HTERT RPE-1 (cell line): ENCODE results near the gene ASB6.
"Not testable (repeated sequence)": the region's sequence is repeated elsewhere in the genome, so short reads cannot be mapped to it uniquely, and the experiment has no call there.

Experiments used
- in situ Hi-C: fragments of 300-500 bp; cut with MboI; formaldehyde crosslinking; loops from 4 replicates; pipeline ENCODE4 v1.14.3; 2020; ENCODE audit warnings: low sequenced_read_pairs

Gene ASB6

DNA sequence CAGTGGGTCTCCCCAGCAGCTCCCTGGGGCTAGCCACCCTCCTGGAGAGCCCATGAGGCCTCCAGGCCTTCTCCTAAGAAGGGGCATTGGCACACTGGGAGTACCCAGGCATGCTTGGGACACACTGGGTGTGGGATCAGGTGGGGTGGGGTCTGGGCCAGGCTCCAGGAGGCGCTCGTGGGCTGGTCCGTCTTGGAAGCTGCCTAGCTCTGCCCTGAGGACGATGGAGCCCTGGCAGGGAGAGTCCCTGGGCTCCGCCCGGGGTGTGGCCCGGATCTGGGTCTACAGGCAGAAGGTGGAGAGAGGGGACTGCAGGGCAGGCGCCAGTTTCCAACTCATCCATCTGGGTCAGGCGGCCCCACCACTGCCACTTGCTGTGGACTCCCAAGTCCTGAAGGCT is 25.9 kb upstream of the ASB6 start:
- in situ Hi-C loops = no loop called here

DNA sequence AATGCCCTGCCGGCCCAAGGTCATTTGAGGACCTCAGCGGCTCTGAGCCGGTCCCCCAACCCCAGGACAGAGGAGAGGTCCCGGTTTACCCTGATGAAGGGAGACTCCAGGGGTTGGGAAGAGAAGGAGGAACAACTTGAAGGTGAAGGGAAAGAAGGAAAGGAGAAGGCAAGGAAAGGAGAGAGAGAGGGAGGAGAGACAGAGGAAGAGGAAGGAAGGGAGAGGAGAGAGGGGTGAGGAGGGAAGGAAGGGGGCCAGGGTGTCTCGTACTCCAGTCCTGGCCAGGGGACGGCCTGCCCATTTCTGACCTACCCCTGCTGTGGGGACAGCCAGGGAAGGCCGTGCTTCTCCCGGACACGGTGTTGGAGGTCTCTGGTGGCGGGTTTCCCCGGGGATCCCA is 25.4 kb upstream of the ASB6 start:
- in situ Hi-C loops = no loop called here

DNA sequence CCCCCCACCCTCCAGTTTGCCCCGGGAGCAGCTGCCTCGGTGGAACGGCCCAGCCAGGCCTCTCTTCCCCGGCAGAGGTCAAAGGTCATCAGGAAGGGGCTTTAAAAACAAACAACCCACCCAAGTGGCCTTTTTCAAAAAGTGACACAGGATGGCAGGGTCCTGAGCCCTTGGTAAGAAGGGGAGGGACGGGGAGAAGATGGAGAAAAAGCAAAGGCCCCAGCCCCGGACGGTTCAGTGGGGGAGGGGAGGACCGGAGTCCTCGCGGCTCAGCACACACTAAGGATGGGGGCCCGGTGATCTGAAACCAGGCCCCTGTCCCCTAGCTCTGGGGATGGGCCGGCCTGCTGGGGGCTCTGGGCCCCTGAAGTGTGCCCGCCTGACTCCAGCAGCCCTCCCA is 24.6 kb upstream of the ASB6 start:
- in situ Hi-C loops = no loop called here

DNA sequence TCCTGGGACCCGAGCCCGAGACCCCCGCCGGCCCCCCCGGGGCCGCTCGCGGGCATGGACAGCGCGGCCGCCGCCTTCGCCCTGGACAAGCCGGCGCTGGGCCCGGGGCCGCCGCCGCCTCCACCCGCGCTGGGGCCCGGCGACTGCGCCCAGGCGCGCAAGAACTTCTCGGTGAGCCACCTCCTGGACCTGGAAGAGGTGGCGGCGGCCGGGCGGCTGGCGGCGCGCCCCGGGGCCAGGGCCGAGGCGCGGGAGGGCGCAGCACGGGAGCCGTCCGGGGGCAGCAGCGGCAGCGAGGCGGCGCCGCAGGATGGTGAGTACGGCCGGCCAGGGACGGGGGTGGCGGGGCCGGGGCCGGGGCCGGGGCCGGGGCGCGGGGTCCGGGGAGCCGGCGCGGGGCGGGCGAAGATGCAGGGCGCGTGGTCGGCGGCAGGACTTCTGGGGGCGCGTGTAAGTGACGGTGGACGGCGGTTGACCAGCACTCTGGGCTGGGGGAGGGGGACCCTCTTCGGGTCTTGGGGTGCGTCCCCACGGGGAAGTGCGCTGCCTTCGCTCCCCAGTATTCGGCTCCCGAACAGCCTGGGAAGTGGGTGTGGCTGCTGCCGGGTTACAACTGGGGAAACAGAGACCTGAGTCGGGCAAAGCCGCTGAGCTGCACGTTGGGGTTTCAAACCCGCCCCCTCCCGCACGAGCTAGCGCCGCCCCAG is 24.0 kb upstream of the ASB6 start:
- in situ Hi-C loops = no loop called here

DNA sequence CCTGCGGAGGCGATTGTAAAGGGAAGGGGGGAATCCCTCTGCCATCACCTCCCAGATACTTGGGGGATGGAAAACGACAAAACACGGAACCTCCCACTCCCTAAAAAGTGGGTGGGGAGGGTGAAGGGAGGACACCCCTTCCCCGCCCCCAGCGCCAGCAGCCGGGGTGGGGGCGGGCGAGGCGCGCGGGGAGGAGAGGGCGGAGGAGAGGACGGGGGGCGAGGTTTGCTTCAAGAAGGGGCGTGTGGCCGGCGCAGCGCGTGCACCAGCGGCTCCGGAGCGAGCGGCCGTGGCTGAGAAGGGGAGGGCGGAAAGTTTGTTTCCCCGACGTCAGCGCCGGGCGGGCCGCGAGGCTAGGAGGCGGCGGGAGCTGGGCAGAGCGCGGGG is 23.4 kb upstream of the ASB6 start, which contains the start of gene PRRX2:
Gene PRRX2, plus strand, starts transcription at position 259 of the 387 bp plus-strand sequence. CDS start 221 bp downstream, outside the sequence.
- in situ Hi-C loops = no loop called here

DNA sequence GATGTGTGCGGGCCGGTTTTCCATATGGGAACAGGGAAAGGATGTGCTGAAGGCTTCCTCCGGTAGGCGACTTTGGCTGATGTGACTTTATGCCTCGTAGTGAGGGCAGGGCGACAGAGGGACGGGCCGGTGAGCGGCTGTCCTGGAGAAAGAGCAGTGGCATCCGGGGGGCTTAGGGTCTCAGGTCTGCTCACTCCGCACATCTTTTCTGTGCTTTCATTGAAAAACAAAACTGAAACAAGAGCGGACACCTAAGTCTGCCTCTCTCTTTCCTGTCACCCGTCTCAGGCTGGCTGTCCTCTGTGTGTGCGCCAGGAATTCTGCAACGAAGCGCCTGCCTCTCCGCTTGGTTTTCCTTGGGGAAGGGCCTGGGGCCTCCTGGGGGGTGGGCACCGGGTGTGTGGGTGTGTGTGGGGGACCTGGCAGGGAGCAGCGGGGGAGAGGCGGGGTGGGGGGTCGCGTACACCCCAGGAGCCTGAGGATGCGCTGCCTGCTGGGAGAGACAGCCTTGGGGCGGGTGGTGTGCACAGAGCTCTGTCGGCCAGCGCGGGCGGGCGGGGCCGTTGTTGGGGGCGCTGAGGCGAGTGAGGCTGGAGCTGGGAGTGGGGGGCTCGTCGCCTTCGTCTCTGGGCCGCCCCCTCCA is 22.9 kb upstream of the ASB6 start:
- in situ Hi-C loops = no loop called here

DNA sequence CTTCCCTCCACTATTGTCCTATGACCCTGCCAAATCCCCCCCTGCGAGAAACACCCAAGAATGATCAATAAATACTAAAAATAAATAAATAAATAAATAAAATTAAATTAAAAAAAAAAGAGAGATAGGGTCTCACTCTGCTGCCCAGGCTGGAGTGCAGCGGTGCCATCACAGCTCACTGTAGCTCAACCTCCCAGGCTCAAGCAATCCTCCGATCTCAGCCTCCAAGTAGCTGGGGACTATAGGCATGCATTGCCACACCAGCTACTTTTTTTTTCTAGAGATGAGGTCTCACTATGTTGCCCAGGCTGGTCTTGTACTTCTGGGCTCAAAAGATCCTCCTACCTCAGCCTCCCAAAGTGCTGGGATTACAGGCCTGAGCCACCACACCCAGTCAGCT is 20.3 kb upstream of the ASB6 start:
- in situ Hi-C loops = not testable (repeated sequence)

DNA sequence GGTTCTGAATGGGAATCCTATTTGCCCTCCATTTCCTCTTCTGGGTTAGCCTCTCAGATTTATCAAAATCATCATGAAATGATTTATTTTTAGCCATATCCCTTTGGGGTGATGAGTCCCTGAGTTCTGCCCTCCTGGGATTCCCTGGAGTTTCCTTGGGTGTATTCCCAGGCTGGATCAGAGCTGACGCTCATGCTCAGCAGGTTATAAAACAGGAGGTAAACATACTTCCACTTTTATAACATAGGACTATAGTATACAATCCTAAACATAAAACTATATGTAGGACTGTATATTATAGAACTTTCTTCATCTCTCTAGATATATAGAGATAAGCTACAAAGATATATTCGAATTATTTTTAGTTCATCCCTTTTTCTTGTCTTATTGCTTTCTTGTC is 19.1 kb upstream of the ASB6 start:
- in situ Hi-C loops = no loop called here

DNA sequence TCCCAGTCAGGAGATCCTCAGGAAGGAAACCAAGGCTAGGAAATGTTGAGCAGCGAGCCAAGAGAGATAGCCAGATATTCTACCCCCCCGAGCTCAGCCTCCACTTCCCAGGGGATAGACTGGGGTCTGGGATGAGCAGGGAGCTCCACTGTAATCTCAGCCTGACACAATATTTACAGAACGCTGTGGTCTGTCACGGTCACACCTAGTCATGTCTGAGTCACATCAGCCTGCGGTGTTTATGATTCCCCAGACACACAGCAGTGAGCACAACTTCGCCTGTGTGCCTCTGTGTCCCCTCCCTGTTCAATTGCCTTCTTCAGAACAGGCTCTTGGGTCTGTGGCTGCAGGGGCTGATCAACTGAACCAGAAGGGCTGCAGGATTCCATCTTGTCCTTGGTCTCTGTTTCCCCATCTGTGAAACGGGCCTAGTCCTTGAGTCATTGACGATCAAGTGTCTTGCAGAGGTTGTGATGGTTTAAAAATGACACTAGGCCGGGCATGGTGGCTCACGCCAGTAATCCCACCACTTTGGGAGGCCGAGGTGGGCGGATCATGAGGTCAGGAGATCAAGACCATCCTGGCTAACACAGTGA is 14.9 kb upstream of the ASB6 start:
- in situ Hi-C loops = no loop called here

DNA sequence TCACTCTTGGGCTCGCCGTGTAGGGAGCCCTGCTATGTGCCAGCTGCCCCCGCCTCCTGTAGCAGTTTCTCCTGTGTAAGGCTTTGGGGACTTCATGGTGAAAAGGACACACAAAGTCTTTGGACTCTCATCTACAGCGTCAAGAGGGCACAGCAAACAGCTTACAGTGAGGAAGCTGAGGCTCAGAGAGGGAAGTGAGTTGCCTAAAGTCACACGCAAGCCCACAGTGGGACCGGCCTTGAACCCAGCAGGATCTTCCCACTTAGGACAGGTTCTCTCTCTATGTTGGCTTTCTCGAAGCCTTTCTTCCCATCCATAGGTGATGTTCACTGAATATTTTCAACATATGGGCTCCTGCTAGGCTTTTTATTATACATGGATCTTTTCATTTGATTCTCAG is 13.7 kb upstream of the ASB6 start:
- in situ Hi-C loops = no loop called here

DNA sequence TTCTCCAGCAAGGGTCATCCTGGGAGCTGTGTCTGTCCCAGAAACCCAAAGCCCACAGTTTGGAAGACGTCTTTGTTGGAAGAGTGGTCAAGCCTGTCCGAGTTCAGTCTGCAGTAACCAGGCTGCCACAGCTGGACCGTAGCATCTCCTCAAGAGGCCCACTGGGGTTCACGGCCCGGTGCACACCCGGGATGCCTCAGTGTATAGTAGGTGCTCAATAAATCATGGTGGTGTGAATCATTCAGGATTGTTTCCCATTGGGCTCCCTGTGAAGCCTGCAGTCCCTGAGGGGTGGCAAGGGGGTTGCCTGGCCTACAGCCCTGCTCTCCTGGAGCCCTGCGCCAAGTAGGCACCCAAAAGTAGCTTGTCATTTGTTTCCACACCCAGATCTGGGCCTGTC is 13.2 kb upstream of the ASB6 start:
- in situ Hi-C loops = no loop called here

DNA sequence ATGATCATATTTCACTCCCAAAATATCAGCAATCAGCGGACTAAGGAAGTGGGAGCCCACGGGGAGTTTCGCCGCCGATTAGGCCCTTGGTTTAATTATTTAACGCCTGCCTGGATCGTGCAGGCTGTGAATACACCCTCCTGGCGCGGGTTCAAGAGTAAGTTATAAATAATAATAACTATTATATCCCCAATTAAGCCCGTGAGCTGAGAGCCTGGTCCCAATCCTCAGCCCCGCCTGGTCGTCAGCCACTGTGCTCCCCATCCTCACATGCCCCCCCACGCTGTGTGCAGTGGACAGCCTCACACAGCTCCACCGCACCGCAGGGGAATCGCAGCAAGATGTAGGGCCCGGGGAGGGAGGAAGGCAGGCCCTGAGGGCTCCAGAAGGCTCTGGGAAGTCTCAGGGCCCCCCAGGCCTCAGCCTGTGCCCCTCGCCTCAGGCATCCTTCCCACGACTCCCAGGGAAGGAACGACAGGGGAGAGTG is 12.6 kb upstream of the ASB6 start:
- in situ Hi-C loops = no loop called here

DNA sequence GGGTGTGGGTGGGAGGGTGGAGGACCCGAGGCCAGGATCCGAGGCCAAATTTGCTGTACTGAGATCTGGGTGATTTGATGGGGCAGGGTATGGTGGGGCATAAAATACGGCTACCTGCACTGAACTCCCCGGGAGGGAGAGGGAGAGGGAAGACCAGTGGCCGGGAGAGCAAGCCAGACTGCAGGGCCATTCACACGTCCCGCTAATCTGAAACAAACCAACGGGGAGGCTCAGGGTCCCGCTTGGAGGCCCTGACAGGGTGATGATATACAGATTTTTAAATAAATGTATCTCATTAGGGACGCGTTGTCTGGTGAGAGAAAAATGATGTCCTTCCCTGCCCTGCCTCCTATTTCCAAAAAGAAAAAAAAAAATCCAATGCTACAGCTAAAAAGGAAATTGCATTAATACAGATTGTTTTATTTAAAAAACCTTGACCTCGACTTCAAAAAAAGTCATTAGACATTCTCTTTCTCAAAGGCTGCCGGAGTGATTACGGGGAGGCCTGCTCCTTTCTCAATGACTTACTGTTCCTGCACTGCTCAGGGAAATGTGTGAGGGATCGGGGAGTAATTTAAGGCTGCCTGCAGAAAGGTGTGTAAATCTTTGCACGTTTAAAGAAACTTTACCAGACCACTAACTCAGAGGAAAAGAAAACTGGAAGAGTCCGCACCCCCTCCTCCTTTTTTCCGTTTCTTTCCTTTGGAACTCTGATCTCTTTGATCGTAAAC is 12.0 kb upstream of the ASB6 start:
- in situ Hi-C loops = no loop called here

DNA sequence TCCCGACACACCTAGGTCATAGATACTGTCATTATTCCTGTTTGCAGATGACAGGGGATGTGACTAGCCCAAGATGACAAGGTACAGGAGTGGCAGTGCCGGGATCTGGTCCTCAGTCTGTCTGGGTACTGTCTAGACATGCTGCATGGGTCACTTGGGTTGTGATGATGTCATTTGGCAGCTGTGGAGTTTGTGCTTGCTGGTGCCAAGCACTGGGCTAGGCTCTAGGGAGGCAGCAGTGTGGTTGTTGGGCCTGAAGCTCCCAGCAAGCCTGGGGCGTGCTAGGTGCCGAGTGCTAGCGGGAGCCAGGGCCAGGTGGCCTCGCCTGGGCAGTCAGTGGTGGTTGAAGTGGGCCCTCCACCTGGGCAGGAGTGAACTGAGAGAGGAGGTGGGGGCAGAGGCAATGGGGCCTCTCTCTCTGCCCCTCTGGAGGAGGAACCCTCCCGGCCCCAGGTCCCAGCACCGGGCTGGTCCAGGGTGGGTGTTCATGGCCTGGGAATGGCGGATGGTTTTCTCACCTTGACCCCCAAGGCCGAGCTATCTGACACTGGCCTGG is 8.8 kb upstream of the ASB6 start:
- in situ Hi-C loops = no loop called here

DNA sequence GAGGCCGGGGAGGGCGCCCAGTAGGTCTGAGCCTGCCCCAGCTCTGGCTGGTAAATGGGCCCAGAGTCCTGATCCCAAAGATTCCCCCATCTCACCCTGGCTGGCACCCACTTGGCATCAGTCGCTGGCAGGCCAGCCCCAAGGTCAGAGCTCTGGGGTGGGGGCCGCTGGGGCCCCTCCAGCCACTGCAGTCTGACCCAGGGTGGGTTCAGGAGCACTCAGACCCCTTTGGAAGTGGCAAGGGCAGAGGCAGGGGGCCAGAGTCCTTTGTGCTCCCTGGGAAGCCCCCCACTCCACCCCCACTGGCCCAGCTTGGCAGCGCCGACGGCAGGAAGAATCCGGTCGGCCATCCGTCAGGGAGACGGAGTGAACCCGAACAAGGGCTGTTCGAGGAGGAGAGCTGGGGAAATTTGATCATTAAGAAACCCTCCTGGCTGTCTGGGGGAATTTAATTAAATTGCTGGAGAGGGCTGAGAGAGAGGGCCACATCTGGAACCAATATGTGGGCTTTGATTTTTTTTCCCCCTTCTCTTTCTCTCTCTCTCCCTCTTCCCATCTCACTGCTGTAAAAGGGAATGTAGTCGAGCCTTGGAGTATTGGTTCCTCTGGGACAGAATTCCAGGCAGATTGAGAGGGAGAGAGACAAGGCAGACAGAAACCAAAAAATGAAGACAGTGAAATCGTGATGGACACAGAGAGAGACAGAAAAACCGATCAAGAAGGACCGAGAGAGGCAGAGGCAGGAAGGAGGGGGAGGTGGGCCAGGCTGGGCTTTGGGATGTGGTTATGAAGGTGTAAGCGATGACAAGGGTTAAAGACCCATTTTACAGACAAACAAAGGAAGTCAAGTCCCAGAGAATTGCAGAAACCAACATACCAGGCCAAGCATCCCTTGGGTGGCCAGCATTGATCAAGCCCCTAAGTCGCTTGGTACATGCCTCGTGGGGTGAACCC is 8.1 kb upstream of the ASB6 start:
- in situ Hi-C loops = no loop called here

DNA sequence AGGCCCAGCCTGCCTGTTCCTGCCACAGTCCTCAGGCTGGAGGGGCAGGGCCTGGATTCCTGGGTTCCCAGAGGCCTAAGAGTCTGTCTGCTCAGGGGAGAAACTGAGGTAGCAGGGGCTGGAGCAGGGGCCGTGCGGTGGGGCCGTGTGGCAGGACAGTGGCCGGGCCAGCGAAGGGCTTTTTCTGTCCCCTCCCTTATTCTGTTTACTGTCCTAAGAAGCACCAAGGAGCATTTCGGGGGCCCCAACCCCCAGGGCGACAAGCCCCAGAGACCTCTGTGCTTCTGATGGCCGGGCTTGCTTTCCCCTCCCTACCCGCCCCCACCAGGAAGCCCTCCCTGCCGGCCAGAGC is 6.8 kb upstream of the ASB6 start:
- in situ Hi-C loops = no loop called here

DNA sequence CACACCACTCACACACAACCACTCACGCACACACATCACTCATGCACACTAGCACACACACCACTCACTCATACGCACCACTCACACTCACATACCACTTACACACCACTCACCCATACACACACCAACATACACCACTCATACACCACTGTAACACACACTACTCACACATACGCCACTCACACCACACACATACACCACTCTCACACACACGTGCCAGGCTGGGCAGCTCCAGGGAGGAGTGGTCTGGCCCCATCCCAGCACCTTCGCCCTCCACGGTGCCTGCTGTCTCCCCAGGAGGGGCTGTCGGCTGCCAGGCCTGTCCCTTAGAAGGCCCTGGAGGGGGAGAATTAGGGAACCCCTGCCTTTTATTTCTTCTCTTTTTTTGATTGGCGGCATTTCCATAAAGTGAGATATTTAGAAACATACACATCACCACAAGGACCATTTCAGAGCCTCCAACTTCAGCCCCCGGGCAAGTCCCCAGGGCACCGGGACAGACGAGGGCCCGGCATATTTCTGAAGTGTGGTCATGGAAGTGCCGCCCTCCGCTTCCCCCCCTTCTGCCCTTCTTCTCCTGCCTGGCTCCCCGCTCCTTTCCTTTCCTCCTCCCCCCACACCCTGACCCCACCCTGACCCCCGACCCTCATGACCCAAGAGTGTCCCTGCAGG is 6.3 kb upstream of the ASB6 start:
- in situ Hi-C loops = no loop called here

DNA sequence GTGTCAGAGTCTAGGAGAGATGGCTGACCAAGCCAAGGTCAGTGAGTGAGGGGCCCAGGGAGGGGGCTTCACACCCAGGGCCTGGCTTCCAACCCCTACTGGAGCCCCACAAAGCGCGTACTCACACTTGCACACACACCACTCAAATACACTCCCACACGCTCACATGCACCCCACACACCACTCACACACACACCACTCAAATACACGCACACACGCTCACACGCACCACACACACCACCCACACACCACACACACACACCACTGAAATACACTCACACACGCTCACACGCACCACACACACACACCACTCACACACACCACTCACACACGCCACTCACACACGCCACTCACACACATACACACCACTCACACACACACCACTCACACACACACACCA is 5.7 kb upstream of the ASB6 start:
- in situ Hi-C loops = no loop called here

DNA sequence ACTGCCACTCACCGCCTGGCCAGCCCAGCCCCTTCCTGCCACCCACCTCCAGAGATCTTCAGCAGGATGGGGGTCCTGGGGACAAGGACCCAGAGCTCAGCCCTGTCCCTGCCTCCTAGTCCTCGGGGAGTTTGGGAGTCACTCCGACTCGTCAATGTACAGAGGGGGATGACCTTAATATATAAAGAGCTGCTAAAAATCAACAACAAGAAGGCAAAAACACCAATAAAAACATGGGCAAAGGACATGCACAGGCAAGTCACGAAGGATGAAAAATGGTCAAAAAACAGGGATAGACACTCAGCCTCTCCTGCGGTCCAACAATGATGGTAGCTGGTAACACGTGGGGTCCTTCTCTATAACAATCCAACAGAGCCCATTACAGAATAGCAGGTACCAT is 4.7 kb upstream of the ASB6 start:
- in situ Hi-C loops = no loop called here

DNA sequence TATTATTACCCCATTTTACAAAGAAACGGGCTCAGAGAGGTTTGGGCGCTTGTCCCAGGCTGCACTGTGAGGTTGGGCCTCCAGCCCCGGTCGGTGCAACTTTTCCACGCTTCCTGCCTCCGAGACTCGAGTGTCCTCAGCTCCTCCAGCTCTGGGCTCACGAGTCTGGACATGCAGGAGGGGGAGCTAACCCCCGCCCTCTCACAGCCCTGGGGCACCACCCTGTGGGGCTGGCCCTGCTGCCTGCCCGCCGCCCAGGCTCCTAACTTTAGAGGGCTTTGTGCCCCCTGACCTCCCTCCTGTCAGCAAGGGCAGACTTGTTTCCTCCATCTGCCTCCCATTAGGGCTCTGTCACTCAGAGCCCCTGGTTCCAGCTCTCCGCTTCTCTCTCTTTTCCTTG is 4.3 kb upstream of the ASB6 start:
- in situ Hi-C loops = no loop called here
